ENCODE measurements around the gene CACNA1I. TPM values are rescaled to one million over a fixed set of nuclear protein-coding genes. Genes with fewer than 3 reads are reported as not detected.

CACNA1I gene
- total and polyA plus RNA-seq, 2 of the 8 experiments (the other 6 are each of a cell fraction or from before 2014, with no cell fraction given) = 0.77 to 1.2 TPM

GRCh38 chr22:39666495-39666894, 95.9 kb downstream of the CACNA1I start (continued):
- TF ChIP-seq NANOG (IDR thresholded peaks at IDR 0.05; ENCODE audit: insufficient read depth, low read depth, low read length, poor library complexity, severe bottlenecking) = no peak
- no peak for TF ChIP-seq CTBP2 (IDR thresholded peaks at IDR 0.05; ENCODE audit: borderline replicate concordance, insufficient read depth, insufficient read length, low read length)
- no peak for TF ChIP-seq SUZ12 (IDR thresholded peaks at IDR 0.05; ENCODE audit: low read length)
- no peak for TF ChIP-seq POLR2A (IDR thresholded peaks at IDR 0.05; ENCODE audit: control extremely low read depth in 1 of 2, low read depth in 2 of 2, low read length in 2 of 2)
